Activated B cell treated with CpG ODN at 0.5 μM for 24 hours (primary cell): ENCODE data around the gene GPM6B. TPM values are rescaled to one million over a fixed set of nuclear protein-coding genes. Genes with fewer than 3 reads are reported as not detected.

ENCODE experiments used
- ATAC-seq: fragments of 200-7000 bp; cut with Tn5 transposase; one replicate; pipeline ENCODE4 v1.10.0; 2021; ENCODE audit warnings: low read depth, mild to moderate bottlenecking, moderate library complexity
- CTCF ChIA-PET: fragments of 350-600 bp; sonication (Branson Sonifier 250); formaldehyde crosslinking; loops from one replicate; lab custom pipeline; 2021; ENCODE audit warnings: antibody characterized with exemption; lab: Charles Lee
- POLR2A ChIA-PET: fragments of 350-600 bp; sonication (Branson Sonifier 250); formaldehyde crosslinking; loops from one replicate; lab custom pipeline; 2021; ENCODE audit warnings: antibody characterized with exemption; lab: Charles Lee
- DNase-seq: peaks from one replicate; pipeline ENCODE4 v3.0.0; 2022
- H3K27ac Mint-ChIP-seq: one replicate; pipeline ENCODE4 v1.8.0; 2020; ENCODE audit warnings: mixed read lengths
- H3K27me3 Mint-ChIP-seq: one replicate; pipeline ENCODE4 v1.8.0; 2021; ENCODE audit warnings: mixed read lengths
- H3K36me3 Mint-ChIP-seq: one replicate; pipeline ENCODE4 v1.8.0; 2021; ENCODE audit warnings: low read depth, mixed read lengths
- H3K4me1 Mint-ChIP-seq: one replicate; pipeline ENCODE4 v1.8.0; 2021; ENCODE audit warnings: mixed read lengths
- H3K4me3 Mint-ChIP-seq: one replicate; pipeline ENCODE4 v1.8.0; 2020; ENCODE audit warnings: mild to moderate bottlenecking, mixed read lengths
- H3K9me3 Mint-ChIP-seq: one replicate; pipeline ENCODE4 v1.8.0; 2020; ENCODE audit warnings: mixed read lengths
- CTCF ChIP-seq: fragments of 200-600 bp; IDR thresholded peaks from one replicate; pipeline ENCODE4 v1.8.0; 2022; ENCODE audit warnings: antibody characterized with exemption, mild to moderate bottlenecking
- intact Hi-C: fragments of 100-400 bp; cut with micrococcal nuclease; formaldehyde crosslinking; loops from one replicate; pipeline ENCODE4 v1.15.1; 2024
- total RNA-seq: library from RNA; stranded (reverse); gene quantifications from 2 replicates; pipeline ENCODE4 v1.2.3, GENCODE V29; 2022

The GPM6B gene
- not detected in 2 replicates for total RNA-seq

- intact Hi-C loops: no loop called here
- Mint-ChIP-seq H3K9me3 (no peaks in the 10 kb centered on the region), H3K27ac (no peak within 1 kb of the TSS), H3K27me3 (peaks cover 4% of the 10 kb centered on the region), H3K4me3 (no peak within 1 kb of the TSS), H3K4me1 (no peaks in the 10 kb centered on the region), H3K36me3 (no peaks in the 10 kb centered on the region)
- POLR2A ChIA-PET: no interaction called here
- TF ChIP-seq CTCF: no peak
- CTCF ChIA-PET: no interaction called here
- ATAC-seq: no peak
- DNase-seq: no peak
Observed at GRCh38 chrX:13816643-13817627, at the start of gene GPM6B. Gene GPM6B, minus strand, starts transcription at chrX:13817093. Its CDS starts 189 bp downstream, at chrX:13816904.

- CTCF ChIA-PET: no interaction called here
- H3K9me3 Mint-ChIP-seq: no peaks in the 10 kb centered on the region
Observed at GRCh38 chrX:13864264-13864663, 47.4 kb upstream of the GPM6B start.

GRCh38 chrX:13863324-13863723, 46.4 kb upstream of the GPM6B start:
- Mint-ChIP-seq H3K4me1 (peaks cover 9% of the 10 kb centered on the region), H3K36me3 (no peaks in the 10 kb centered on the region), H3K4me3 (no peak overlapping the region), H3K27ac (no peak overlapping the region), H3K27me3 (no peaks in the 10 kb centered on the region), H3K9me3 (no peaks in the 10 kb centered on the region)
- ATAC-seq: no peak
- POLR2A ChIA-PET: no interaction called here
- intact Hi-C loops: no loop called here
- TF ChIP-seq CTCF: no peak
- DNase-seq: no peak
- CTCF ChIA-PET: no interaction called here

More at GRCh38 chrX:13864264-13864663, 47.4 kb upstream of the GPM6B start:
- intact Hi-C loops: no loop called here
- POLR2A ChIA-PET: no interaction called here
- ATAC-seq: no peak
- no peaks in the 10 kb centered on the region for H3K36me3 Mint-ChIP-seq
- H3K27me3 Mint-ChIP-seq: no peaks in the 10 kb centered on the region
- H3K4me3 Mint-ChIP-seq: no peak overlapping the region
- peaks cover 9% of the 10 kb centered on the region for H3K4me1 Mint-ChIP-seq
- DNase-seq: no peak
- TF ChIP-seq CTCF: no peak
- no peak overlapping the region for H3K27ac Mint-ChIP-seq

- intact Hi-C loops: no loop called here
- Mint-ChIP-seq H3K27ac (no peak overlapping the region), H3K4me3 (no peak overlapping the region), H3K4me1 (no peaks in the 10 kb centered on the region), H3K27me3 (no peaks in the 10 kb centered on the region), H3K36me3 (no peaks in the 10 kb centered on the region), H3K9me3 (no peaks in the 10 kb centered on the region)
- CTCF ChIA-PET: no interaction called here
- POLR2A ChIA-PET: no interaction called here
- no peak for ATAC-seq
- DNase-seq: no peak
- TF ChIP-seq CTCF: no peak
Observed at GRCh38 chrX:13859724-13860123, 42.8 kb upstream of the GPM6B start.

GRCh38 chrX:13857804-13858203, 40.9 kb upstream of the GPM6B start:
- POLR2A ChIA-PET: no interaction called here
- CTCF ChIA-PET: no interaction called here
- no peaks in the 10 kb centered on the region for H3K4me1 Mint-ChIP-seq
- no peak overlapping the region for H3K4me3 Mint-ChIP-seq
- DNase-seq: no peak
- no peak overlapping the region for H3K27ac Mint-ChIP-seq
- H3K27me3 Mint-ChIP-seq: no peaks in the 10 kb centered on the region
- no peaks in the 10 kb centered on the region for H3K9me3 Mint-ChIP-seq
- no peak for ATAC-seq
- no peak for TF ChIP-seq CTCF
- intact Hi-C loops: no loop called here
- no peaks in the 10 kb centered on the region for H3K36me3 Mint-ChIP-seq
